Sigmoid colon (tissue), 4 donors: ENCODE results near the gene GDPD5.

ENCODE experiments used
- EP300 ChIP-seq, 4 donors: sonication (generic); formaldehyde crosslinking; IDR thresholded peaks; one replicate each; pipeline ENCODE4 v1.6.1; 2017; ENCODE audit warnings: antibody characterized with exemption in 4 of 4
- POLR2A ChIP-seq, 2 donors: fragments of 450-650 bp; IDR thresholded peaks; one replicate each; pipeline ENCODE4 v1.6.1; 2016; ENCODE audit warnings: antibody characterized with exemption in 2 of 2, mild to moderate bottlenecking in 2 of 2, moderate library complexity in 2 of 2
- POLR2AphosphoS5 ChIP-seq, 4 donors: sonication (generic); formaldehyde crosslinking; IDR thresholded peaks; one replicate each; pipeline ENCODE4 v1.6.1; 2017; ENCODE audit warnings: antibody characterized with exemption in 4 of 4
- TF ChIP-seq, protein P1 (sequence below), 4 experiments: fragments of 450-650 bp in 3 of 4; fragments of 200-600 bp in 1 of 4; IDR thresholded peaks; one replicate each; pipeline ENCODE4 v1.5.1; 2016 to 2019; ENCODE audit warnings: antibody characterized with exemption in 4 of 4, mild to moderate bottlenecking in 3 of 4, moderate library complexity in 2 of 4

DNA sequence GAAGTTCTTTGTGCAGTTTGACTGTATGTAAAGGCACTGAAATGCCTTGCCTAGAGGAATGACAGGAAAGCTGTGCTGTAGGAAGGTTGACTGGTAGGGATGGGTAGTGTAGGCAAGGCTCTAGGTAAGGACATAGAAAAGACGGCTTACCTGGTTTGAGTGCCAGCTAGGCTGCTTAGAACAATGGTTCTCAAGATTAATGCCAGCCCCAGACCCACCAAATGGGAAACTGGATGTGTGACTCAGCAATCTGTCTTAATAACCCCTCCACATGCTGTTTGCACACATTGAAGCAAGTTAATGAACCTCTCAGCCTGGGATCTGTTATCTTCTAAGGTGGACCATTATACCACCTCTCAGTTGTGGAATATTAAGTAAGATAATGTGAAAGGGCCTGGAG, 122.7 kb downstream of the GDPD5 start:
- no peak for TF ChIP-seq EP300 (IDR thresholded peaks at IDR 0.05)
- TF ChIP-seq, protein P1, sequence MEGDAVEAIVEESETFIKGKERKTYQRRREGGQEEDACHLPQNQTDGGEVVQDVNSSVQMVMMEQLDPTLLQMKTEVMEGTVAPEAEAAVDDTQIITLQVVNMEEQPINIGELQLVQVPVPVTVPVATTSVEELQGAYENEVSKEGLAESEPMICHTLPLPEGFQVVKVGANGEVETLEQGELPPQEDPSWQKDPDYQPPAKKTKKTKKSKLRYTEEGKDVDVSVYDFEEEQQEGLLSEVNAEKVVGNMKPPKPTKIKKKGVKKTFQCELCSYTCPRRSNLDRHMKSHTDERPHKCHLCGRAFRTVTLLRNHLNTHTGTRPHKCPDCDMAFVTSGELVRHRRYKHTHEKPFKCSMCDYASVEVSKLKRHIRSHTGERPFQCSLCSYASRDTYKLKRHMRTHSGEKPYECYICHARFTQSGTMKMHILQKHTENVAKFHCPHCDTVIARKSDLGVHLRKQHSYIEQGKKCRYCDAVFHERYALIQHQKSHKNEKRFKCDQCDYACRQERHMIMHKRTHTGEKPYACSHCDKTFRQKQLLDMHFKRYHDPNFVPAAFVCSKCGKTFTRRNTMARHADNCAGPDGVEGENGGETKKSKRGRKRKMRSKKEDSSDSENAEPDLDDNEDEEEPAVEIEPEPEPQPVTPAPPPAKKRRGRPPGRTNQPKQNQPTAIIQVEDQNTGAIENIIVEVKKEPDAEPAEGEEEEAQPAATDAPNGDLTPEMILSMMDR (IDR thresholded peaks at IDR 0.05), result no peak
- TF ChIP-seq POLR2A (IDR thresholded peaks at IDR 0.05), result no peak
- no peak for TF ChIP-seq POLR2AphosphoS5 (IDR thresholded peaks at IDR 0.05)
